Vagina (tissue), 2 donors: ENCODE results near the gene EPHB4. TPM values are rescaled to one million over a fixed set of nuclear protein-coding genes. Genes with fewer than 3 reads are reported as not detected.

Source experiments
- DNase-seq, 2 donors: peaks; one replicate each; pipeline ENCODE4 v3.0.0-alpha.2; 2017; ENCODE audit errors: extremely low spot score in 2 of 2
- H3K27ac ChIP-seq: fragments of 200-600 bp; sonication (generic); one replicate; pipeline ENCODE4 v1.5.1; 2019
- H3K27me3 ChIP-seq: fragments of 200-600 bp; sonication (generic); one replicate; pipeline ENCODE4 v1.5.1; 2019
- H3K36me3 ChIP-seq, 2 donors: fragments of 200-600 bp; sonication (generic); one replicate each; pipeline ENCODE4 v1.5.1; 2017 to 2019
- H3K4me1 ChIP-seq: fragments of 200-600 bp; sonication (generic); one replicate; pipeline ENCODE4 v1.5.1; 2019
- H3K4me3 ChIP-seq, 2 donors: fragments of 200-600 bp; sonication (generic); 1 replicate in 1 of 2; 2 replicates in 1 of 2; pipeline ENCODE4 v1.5.1; 2016 to 2019
- H3K9me3 ChIP-seq: fragments of 200-600 bp; sonication (generic); one replicate; pipeline ENCODE4 v1.5.1; 2019
- CTCF ChIP-seq, 3 experiments: fragments of 450-650 bp in 2 of 3; fragments of 200-600 bp in 1 of 3; sonication (generic) in 1 of 3; IDR thresholded peaks; one replicate each; pipeline ENCODE4 v1.5.1; 2017 to 2019; ENCODE audit warnings: antibody characterized with exemption in 3 of 3, mild to moderate bottlenecking in 2 of 3, moderate library complexity in 2 of 3
- POLR2A ChIP-seq, 2 donors: fragments of 450-650 bp; IDR thresholded peaks; one replicate each; pipeline ENCODE4 v1.6.1; 2017; ENCODE audit warnings: antibody characterized with exemption in 2 of 2, mild to moderate bottlenecking in 2 of 2, moderate library complexity in 2 of 2
- POLR2AphosphoS5 ChIP-seq, 2 donors: sonication (generic); formaldehyde crosslinking; IDR thresholded peaks; one replicate each; pipeline ENCODE4 v1.9.0; 2017; ENCODE audit warnings: antibody characterized with exemption in 2 of 2, mild to moderate bottlenecking in 2 of 2, low read depth in 1 of 2; ENCODE audit not compliant: insufficient read depth in 1 of 2
- intact Hi-C: fragments of 100-400 bp; cut with DNase I; formaldehyde crosslinking; loops from one replicate; pipeline ENCODE4 v1.15.1; 2023
- total RNA-seq: library from RNA; depleted of rRNA; stranded (reverse); fragments of >200 nt; gene quantifications from one replicate; pipeline ENCODE4 v1.2.3, GENCODE V29; 2016

Gene EPHB4
- total RNA-seq, 1 donor from 2014 or later, result 72.4 TPM

GRCh38 chr7:100789055-100789454 lies 38.3 kb downstream of the EPHB4 start:
- Histone ChIP-seq H3K36me3 (no peaks in the 10 kb centered on the region), H3K4me1 (no peaks in the 10 kb centered on the region), H3K27ac (no peak overlapping the region), H3K4me3 (no peak overlapping the region), H3K27me3 (no peaks in the 10 kb centered on the region), H3K9me3 (no peaks in the 10 kb centered on the region)
- DNase-seq, result no peak
- intact Hi-C loops, result no loop called here
- TF ChIP-seq POLR2AphosphoS5 (IDR thresholded peaks at IDR 0.05; ENCODE audit: insufficient read depth in 1 of 2, low read depth in 1 of 2), result no peak
- TF ChIP-seq CTCF (IDR thresholded peaks at IDR 0.05), result no peak
- TF ChIP-seq POLR2A (IDR thresholded peaks at IDR 0.05), result no peak

GRCh38 chr7:100786323-100786722 lies 41.0 kb downstream of the EPHB4 start:
- H3K27ac ChIP-seq, result no peak overlapping the region
- no peaks in the 10 kb centered on the region for H3K9me3 ChIP-seq
- TF ChIP-seq POLR2AphosphoS5 (IDR thresholded peaks at IDR 0.05; ENCODE audit: insufficient read depth in 1 of 2, low read depth in 1 of 2) (no peak), CTCF (IDR thresholded peaks at IDR 0.05) (no peak), POLR2A (IDR thresholded peaks at IDR 0.05) (no peak)
- intact Hi-C loops, result no loop called here
- no peak for DNase-seq
- H3K4me1 ChIP-seq, result no peaks in the 10 kb centered on the region
- no peak overlapping the region for H3K4me3 ChIP-seq
- H3K36me3 ChIP-seq, result no peaks in the 10 kb centered on the region
- no peaks in the 10 kb centered on the region for H3K27me3 ChIP-seq

- no peaks in the 10 kb centered on the region for H3K9me3 ChIP-seq
- DNase-seq, result no peak
- H3K36me3 ChIP-seq, result no peaks in the 10 kb centered on the region
- intact Hi-C loops, result no loop called here
- TF ChIP-seq POLR2A (IDR thresholded peaks at IDR 0.05) (no peak), CTCF (IDR thresholded peaks at IDR 0.05) (no peak), POLR2AphosphoS5 (IDR thresholded peaks at IDR 0.05; ENCODE audit: insufficient read depth in 1 of 2, low read depth in 1 of 2) (no peak)
- H3K27ac ChIP-seq, result no peak overlapping the region
- no peaks in the 10 kb centered on the region for H3K4me1 ChIP-seq
- H3K4me3 ChIP-seq, result no peak overlapping the region
- H3K27me3 ChIP-seq, result no peaks in the 10 kb centered on the region
These were observed 41.4 kb downstream of the EPHB4 start for GRCh38 chr7:100785878-100786277.

- Histone ChIP-seq H3K9me3 (no peaks in the 10 kb centered on the region), H3K4me3 (no peak overlapping the region), H3K4me1 (no peaks in the 10 kb centered on the region), H3K27ac (no peak overlapping the region), H3K27me3 (no peaks in the 10 kb centered on the region), H3K36me3 (no peaks in the 10 kb centered on the region)
- TF ChIP-seq POLR2A (IDR thresholded peaks at IDR 0.05), result no peak
- no peak for TF ChIP-seq CTCF (IDR thresholded peaks at IDR 0.05)
- DNase-seq, result no peak
- intact Hi-C loops, result no loop called here
These were observed 43.5 kb downstream of the EPHB4 start for GRCh38 chr7:100783804-100784203.

- Histone ChIP-seq H3K27me3 (no peaks in the 10 kb centered on the region), H3K27ac (no peak overlapping the region), H3K4me3 (no peak overlapping the region), H3K4me1 (no peaks in the 10 kb centered on the region), H3K9me3 (no peaks in the 10 kb centered on the region), H3K36me3 (no peaks in the 10 kb centered on the region)
- no peak for DNase-seq
- TF ChIP-seq POLR2AphosphoS5 (IDR thresholded peaks at IDR 0.05; ENCODE audit: insufficient read depth in 1 of 2, low read depth in 1 of 2) (no peak), CTCF (IDR thresholded peaks at IDR 0.05) (no peak), POLR2A (IDR thresholded peaks at IDR 0.05) (no peak)
- intact Hi-C loops, result no loop called here
These were observed 46.1 kb downstream of the EPHB4 start for GRCh38 chr7:100781255-100781654.
